PC-3 (cell line): ENCODE data around the gene LTA4H.

Experiments used
- EZH2 ChIP-seq: fragments of 300-600 bp; sonication (generic); IDR thresholded peaks from one replicate; pipeline ENCODE4 v1.6.1; 2017; ENCODE audit warnings: antibody characterized with exemption, mild to moderate bottlenecking, low read length; ENCODE audit not compliant: unreplicated experiment
- EZH2phosphoT487 ChIP-seq: fragments of 300-600 bp; sonication (generic); IDR thresholded peaks from 2 replicates; pipeline ENCODE4 v1.6.1; 2018; ENCODE audit warnings: mild to moderate bottlenecking, antibody characterized with exemption, low read length, borderline replicate concordance
- TF ChIP-seq, protein P1 (sequence below): fragments of 300-600 bp; sonication (generic); conservative IDR thresholded peaks from 2 replicates; pipeline ENCODE4 v1.5.1; 2017; ENCODE audit warnings: antibody characterized with exemption, low read depth, mild to moderate bottlenecking, low read length

DNA sequence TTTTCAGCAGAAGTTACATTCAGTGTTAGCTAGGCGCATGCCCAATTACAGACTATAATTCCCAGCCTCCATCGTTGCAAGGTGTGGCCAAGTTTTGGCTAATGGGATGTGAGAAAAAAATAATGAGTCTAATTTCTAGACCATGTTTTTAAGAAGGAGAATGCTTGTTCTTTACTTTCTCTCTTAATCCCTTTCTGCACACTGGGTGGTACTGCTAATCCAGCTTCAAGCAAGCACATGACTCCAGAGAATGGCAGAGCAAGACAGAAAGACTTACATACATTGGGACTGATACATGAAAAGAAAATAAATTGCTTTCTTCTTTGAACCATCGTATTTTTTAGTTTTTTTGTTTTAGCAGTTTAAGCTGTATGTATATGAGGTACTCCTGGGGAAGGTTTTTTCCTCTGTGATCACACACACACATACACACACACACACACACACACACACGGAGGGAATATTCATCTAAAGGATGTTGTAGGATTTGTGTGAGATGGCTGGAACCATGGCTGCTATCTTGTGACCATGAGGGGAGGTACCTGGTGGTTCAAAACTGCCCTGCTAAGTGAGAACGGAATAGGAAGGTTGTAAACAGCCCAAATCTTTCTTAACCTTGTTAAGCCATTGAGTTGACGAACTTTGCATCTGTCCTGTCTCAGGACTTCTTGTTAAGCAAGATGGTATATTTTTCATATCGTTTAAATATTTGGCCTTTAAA is 34.3 kb upstream of the LTA4H start:
- TF ChIP-seq, protein P1, sequence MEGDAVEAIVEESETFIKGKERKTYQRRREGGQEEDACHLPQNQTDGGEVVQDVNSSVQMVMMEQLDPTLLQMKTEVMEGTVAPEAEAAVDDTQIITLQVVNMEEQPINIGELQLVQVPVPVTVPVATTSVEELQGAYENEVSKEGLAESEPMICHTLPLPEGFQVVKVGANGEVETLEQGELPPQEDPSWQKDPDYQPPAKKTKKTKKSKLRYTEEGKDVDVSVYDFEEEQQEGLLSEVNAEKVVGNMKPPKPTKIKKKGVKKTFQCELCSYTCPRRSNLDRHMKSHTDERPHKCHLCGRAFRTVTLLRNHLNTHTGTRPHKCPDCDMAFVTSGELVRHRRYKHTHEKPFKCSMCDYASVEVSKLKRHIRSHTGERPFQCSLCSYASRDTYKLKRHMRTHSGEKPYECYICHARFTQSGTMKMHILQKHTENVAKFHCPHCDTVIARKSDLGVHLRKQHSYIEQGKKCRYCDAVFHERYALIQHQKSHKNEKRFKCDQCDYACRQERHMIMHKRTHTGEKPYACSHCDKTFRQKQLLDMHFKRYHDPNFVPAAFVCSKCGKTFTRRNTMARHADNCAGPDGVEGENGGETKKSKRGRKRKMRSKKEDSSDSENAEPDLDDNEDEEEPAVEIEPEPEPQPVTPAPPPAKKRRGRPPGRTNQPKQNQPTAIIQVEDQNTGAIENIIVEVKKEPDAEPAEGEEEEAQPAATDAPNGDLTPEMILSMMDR: no peak
- TF ChIP-seq EZH2: no peak
- no peak for TF ChIP-seq EZH2phosphoT487
